SK-N-DZ (cell line): Measurements from ENCODE around the gene SERTAD2.

Experiments used
- DNase-seq: peaks from one replicate; pipeline ENCODE4 v3.0.0-alpha.2; 2015; ENCODE audit warnings: low spot score

Gene SERTAD2

DNA sequence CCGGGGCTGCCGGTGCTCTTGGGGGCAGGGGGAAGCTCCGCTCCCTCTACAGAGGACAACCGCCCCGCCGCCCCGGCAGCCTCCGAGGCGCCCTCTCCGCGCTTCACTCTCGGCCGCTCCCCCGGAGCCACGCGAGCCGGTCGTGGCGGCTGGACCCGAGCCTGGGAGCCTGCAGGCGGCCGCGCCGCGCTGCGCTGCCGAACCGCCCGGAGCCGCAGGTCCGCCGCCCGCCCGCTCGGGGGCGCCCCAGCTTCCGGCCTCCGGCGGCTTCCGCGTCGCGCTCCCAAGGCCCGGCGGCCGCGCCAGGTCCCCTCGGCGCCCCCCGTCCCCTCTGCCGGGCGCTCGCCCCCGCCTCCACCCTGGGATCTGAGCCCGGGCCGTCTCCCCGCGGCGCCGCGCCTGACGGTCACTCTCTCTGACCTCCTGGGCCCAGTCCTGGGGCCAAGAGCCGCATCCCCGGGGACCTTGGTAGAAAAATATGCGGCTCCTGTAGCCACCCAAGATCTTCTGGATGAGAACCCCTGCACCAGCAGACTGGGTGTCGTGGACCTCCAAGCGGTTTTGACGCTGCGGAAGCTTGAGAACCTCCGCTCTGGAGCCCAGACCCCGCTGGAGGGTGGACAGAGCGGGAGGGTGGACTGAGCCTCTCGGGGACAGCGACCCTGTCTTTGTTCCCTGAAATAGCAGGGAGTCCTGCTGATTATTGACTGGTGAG lies 44.3 kb downstream of the SERTAD2 start:
- no peak for DNase-seq

DNA sequence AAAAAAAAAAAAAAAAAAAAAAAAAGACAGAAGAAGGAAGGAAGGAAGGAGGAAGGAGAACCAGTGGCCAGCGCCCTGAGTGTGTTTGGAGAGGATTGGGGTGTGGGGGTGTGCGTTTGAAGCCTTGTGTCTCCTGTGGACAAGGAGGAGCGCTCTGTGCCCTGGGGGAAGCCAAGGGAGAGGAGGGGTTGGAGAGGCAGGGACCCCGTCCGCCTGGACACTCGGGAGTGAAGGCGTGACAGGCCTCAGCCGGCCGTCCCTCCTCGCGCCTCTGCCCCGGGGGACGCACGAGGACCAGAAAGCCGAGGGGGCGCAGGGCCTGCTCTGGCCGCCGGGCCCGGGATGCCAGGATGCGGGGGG lies 44.9 kb downstream of the SERTAD2 start:
- DNase-seq = no peak

DNA sequence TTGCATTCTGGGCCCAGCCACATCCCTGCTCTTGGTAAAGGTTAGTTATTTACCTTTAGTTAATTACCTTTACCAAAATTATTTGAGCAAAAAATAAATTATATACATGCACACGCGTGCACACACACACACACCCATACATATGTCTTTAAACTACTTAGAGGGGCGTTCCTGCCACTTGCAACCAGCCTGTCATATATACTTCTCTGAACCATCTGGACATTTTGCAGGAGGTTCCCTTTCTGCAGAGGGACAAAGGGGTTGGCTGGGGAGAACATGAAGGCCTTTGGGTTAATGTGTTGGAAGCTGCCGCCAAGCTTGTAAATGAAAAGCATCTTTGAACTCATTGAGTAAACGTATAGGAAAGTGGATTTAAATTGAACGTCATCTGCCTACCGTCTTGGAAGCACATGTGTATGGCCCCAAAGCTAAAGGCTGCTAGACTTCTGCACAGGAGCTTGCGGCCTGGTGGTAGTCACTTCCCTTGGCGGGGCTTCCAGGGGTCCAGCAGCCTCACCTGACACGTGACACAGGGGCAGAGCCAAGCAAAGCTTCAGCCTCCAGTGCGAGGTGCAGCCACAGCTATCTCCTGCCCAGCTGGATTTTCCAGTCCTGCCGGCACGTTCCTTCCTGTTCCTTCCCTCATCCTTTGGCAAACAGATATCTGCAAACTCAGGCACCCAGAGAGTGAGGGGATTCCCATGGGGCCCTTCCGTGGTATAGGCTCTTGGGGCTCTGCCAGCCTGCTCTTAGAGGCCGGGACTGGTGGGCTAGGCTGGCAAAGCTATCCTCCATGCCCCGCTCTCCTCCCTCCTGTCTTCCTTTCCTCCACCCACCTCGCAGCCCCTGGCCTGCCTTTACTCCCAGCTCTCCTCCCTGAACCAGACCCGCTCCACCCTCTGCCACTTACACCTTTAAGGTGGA lies 46.1 kb downstream of the SERTAD2 start:
- DNase-seq = peak; percentile 45

DNA sequence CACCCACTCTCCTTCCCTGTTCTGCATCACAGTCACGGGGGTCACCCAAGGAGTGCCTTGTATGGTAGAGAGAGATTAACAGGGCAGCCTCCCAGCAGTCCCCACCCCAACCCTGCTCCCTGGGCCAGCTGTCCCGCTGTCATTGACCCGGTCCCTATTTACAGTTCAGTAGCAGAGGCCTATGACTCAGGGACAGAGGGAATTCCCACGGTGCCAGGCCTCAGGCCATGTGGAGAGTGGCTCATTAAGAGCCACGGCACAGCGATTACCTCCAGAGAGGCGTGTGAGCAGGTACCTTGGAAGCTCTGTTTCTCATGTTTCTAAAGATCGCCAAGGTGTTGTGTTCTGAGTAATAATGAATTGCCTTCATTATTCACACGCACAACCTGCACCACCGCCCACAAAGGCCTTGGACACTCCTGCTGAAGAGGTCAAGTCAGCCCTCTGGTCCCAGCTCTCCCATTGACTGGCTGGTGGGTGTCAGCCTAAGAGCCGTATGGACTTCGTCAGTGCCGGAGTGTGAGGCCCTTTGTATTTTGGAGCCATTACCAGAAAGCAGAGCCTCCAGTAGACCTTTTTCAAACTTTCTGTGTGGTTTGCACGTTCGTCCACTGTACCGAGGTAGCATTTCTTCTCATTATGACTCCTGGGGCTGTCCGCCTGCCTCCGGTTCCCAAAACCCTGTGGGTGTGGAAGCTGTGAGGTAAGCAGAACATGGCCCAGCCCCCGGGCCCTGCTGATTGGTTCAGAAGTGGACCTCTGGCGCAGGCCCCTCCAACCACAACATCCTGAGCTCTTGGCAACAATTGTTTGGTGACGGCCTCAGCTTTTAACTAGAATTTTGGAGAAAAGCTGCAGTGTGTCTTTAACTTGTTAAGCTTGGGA lies 47.0 kb downstream of the SERTAD2 start:
- DNase-seq = peak; percentile 75

DNA sequence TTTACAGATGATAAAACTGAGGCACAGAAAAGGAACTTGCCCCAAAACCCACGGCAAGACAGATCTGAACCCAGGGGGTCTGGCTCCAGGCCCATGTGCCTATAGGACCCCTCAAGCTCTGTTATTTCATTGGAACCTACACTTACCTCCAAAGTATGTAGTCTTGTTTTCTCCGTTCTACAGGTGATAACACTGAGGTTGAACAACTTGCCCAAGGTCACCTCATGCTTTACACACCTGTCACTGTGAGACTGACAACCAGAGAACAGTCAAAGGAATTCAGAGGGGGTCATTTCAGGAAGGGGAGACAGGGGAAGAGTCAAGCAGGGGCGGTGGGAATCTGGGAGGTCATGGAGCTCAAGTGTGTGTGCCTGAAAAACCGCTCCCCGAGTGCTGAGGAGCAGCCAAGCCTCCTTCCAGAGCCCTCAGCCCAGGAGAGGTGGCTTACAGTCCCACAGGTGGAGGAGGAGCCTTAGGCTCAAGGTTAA lies 47.7 kb downstream of the SERTAD2 start:
- DNase-seq = no peak

DNA sequence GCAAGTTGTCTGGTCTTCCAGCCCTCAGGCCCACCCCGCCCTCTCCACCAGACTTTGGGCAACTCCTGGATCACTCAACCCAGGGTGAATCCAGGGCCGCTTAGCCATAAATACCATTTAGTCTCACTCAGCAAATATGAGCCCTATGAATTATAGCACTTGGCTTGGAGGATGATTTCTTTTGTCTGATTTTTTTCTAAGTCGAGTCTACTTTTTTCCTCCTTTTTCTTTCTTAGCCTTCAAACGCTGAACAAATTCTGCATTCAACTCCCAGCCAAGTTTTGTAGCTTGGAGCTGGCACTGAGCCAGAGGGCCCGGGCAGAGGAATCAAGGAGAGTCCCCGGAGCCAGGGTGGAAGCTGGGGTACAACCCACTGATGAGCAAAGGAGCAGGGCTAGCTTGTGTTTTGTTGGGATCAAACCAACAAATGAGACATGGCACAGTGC lies 48.7 kb downstream of the SERTAD2 start:
- DNase-seq = no peak

DNA sequence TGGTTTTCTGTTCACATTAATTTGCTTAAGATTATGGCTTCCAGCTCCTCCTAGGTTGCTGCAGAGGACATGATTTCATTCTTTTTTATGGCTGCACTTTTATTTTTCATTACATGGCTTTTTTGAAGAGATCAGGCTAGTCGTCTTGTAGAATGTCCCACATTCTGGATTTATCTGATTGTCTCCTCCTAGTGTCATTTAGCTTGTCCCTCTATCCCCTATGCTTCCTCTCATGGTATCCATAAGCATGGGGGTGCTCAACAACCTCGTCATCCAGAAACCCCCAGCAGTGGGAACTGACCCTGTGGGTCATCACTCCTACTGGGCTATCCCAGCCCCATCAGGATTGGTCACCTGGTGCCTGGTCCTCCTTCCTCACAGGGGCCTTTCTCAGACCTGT lies 49.6 kb downstream of the SERTAD2 start:
- DNase-seq = no peak

DNA sequence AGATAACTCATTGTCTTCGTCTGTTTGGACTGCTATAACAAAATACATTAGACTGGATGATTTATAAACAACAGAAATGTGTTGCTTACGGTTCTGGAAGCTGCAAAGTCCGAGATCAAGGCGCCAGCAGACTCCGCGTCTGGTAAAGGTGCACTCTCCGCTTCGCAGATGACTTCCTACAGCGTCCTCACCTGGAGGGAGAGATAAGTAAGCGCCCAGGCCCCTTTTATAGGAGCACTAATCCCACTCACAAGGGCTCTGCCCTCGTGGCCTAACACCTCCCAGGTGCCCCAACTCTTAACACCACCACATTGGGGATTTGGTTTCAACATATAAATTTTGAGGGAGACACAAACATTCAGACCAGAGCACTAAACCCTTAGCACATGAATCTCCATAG lies 51.3 kb downstream of the SERTAD2 start:
- DNase-seq = no peak

DNA sequence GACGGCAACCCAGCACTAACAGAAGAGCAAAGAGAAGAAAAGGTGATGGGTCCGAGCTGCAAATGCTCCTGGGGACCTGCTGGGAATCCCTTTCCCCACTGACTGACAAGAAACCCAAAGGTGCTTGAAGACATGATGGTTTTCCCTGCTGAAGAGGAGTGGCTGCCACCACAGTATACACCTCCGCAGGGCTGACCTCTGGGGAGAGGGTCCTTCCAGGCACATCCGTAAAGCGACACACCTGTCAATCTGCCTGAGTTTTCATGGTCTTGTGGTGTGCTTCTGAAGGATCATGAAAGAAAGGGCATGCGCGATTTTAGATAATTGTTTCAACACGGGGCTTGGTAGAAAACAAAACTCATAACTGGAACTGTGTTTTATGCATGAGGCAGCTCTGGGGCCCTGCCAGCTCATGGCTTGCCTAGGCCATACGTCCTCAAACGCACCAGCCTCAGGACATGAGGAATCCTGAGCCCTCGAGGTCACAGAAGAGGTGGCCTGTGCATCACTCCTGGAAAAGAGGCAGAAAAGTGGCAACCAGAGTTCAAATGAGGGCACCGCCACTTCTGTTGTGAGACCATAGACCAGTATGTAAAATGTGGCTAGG lies 51.8 kb downstream of the SERTAD2 start:
- DNase-seq = no peak

DNA sequence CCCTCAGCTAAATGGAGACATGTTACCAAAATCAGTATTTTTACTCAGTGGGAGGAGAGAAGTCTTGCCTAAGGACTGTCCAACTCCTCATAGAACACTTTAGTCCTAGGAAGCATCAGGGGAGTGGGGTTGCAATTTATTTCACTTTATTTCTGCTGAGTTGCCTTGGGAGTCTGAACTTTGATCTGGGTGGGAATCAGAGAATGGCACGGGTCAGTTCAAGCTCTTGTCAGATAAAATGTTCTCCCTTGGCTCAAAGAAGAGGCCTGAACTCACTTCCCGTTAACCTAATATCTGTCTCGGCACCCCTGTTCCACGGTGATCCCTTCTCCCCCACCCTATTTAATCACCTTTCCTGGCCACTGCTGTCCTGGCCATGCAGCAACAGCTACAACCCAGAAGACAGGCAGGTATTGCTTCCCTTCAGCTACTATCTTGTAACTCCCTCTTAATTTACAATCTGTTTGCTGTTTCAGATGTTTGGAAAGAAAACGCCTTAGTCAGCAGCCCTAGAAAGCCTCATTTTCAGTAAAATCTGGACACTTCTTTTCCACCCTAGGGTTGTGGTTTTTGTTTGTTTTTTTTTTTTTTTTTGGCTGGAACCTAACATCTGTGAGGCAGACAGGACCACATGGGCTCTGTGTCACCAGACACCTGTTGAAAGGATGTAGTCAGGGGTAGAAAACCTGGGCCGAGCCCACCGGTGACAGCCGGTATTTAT lies 52.5 kb downstream of the SERTAD2 start:
- no peak for DNase-seq

DNA sequence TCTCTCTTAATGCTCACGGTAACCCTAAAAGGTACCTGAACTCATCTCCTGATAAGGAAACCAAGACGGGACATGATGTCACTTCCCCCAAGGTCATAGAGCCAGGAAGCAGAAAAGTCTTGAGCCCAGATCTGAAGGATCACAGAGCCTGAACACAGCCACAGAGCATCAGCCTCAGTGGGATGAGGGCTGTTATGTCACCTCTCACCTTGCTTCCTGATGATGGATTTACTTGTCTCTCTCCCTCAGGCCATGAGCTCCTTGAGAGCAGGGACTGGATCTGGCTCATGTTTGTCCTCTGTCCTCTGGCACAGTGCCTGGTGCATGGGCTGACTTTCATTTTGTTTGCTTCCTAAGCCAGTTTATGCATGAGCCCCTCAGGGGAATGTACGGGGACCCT lies 54.2 kb downstream of the SERTAD2 start:
- no peak for DNase-seq

DNA sequence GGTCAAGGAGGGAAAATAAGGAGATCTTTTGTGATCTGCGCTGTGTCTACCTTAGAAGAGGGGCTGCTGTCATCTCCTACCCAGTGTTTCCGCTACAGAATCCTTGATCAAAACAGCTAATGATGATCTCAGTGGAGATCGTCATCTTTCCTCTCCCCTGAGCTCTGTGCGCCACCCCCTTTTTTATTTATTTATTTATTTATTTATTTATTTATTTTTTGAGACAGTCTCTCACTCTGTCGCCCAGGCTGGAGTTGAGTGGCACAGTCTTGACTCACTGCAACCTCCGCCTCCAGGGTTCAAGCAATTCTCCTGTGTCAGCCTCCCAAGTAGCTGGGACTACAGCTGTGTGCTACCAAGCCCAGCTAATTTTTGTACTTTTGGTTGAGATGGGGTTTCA lies 55.5 kb downstream of the SERTAD2 start:
- no peak for DNase-seq

DNA sequence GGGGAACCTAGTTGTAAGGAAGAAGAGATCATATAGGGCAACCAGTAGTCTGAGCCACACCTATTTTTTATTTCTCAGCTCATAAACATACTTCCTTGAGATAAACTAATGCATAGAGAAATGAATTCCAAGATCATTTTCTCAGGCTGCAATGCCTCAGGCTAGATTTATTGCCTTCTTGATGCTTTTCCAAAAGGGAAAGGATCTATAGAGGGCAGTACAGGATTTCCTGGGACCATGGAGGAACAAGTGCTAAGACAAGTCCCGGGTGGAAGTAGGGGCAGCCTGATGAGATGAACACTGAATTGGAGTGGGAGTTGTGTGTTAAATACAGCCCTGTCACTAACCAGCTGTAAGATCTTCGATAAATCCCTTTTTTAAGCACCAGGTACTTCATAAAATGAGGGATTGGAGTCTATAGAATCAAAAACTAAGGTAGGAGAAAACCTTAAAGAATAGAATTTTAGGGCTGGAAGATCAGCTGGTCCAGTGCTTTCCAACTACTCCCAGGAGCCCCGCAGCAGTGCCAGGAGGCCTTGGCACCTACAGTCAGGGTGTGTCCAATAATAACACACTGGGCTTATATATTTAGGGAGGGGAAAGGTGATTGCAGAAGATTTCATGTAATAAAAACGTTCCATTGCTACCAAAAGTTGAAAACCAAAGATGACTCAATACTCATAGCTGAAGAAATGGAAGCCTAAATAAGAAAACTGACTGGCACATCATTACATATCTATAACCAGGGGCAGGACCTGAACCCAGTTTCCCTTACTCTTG lies 58.1 kb downstream of the SERTAD2 start:
- no peak for DNase-seq

DNA sequence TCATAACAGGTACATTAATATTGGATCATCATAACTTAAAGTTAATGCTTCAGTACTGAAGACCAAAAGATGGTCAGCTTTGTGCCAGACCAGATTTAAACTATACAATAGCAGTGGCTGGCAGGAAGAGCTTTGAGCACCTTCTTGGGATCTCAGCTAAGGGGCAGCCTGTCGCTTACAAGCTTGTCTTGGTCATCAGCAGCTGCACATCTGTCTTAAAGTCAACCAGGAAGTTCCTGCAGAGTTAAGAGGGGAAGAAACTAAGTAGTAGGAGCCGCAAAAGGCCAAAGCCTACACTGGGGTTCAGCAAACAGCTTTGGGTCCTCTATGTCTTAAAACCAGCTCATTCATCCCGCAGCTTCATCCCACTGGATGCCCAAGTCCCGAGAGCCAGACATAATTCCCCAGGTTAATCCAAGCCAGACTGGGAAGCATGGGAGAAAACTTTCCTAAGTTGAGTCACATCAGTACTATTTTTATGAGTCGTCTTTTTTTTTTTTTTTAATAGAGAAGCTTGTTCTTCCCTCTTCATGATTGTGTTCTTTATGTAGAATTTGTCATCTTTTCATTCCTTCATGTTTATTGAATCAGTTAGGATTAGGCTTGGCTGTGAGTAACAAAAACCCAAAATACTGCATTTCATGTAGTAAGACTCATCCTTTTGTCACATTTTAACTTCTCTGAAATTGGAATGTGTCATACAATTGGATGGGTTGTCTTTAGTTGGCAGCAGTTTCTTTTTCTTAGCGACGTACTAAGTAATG lies 59.3 kb downstream of the SERTAD2 start:
- DNase-seq = no peak

DNA sequence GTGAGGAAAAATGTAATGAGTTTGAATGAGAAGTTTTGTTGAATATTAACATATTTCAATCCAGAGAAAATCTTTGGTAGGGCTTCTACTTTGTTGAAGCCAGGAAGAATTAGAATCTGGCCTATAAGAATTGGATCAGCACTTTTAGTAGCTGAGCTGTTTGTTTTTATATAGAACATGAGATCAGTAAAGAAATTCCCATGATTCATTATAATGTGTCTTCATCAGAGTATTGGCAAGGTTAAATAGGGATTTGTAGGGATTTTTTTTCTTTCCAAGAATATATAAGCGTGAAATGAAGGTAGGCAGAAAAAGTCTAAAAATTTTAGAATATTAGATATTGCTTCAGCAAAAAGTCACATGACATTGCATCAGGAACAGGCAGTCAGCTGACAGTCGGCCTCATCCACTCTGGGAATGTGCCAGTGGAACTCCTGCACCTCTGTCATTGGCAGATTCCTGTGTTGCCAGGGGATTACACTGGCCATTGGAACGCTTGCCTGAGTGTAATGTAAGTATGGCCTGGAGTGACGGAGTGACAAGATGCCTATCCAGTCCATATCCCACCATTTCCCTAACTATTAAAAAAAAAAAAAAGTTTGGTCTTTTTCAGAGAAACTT lies 60.6 kb downstream of the SERTAD2 start:
- no peak for DNase-seq

DNA sequence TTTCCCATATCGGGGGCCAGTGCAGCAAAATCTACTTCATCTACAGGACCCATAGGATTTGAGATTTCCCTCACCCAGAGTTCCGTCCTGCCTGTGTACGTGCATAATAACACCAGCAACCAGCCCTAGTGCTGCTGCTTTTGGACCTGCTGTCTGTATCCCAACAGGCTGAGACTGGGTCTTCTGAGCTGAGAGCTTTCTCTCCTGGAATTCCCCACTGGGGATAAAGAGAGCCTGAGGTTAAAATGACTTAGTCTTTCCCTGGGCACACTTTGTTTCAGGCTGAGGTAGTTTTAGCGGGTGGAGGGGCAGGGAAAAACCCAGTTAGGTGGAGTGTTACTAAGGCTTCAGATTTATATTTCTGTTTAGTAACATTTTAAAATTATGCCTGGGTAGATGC lies 62.5 kb downstream of the SERTAD2 start:
- DNase-seq = no peak

DNA sequence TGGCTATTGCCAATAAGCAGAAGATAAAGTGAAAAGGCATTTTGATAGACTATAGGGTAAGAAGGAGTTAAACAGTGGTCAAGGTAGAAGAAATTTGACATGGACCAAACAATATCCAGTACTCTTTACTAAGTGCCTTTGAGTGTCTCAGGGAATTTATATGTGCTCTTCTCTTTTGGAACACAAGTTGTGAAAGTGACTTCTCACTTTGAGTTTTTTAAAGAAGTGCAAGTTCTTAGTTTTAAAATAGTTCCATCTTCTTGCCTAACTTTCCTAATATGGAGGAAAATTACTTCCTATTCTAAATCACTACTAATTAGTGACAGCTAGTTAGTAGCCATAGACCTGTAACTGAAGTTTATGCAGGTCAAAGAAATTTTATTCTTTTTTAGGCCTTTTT lies 66.2 kb downstream of the SERTAD2 start:
- DNase-seq = no peak

DNA sequence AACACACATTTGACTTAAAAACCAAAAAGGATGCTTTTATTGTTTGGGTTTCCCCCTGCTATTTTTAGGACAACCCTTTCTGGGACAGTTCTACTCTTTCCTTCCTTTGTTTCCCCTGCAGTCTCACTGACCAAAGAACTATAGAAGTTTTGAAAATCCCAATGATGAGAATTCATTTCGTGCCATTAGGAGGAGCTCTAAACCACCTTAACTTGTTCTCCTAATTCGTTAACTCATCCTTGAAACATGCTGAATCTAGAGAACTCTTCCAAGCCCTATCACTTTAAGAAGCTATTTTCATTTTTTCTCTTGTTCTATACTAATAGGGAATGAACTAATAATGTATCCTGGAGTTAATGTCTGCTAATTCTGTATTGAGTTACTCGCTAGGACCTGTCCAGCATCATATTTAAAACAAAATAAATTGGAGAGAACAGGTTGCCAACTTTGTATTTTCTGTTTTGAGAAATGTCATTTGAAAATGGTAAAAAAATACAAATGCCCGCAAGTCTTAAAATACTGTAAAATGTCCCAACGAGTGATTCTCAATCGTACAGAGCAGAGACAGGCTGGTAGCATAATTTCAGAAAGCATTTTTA lies 66.7 kb downstream of the SERTAD2 start:
- peak; percentile 16 for DNase-seq
